ENCODE measurements around the gene PPIA. TPM values are rescaled to one million over a fixed set of nuclear protein-coding genes. Genes with fewer than 3 reads are reported as not detected.

PPIA gene
- total RNA-seq, 1 donor = 1,612 TPM

DNA sequence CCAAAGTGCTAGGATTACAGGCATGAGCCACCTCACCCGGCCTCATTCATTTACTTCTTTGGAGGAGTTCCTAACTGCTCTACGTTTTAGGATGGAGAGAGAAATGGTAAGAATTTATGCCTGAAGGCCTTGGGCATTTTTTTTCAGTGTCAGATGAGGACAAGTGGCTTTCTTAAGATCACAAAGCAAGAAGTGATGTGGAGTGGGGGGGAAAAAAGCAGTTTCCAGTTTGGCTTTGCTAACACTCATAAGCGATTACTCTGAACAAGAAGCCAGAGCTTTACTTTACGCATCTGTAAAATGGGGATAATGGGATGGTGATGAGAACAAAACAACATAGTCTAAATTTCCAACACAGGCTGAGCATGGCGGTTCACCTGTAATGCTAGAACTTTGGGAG lies 2.6 kb upstream of the PPIA start:
- peaks cover 22% of the 10 kb centered on the region for H3K4me1 ChIP-seq (ENCODE audit: insufficient read depth, low read length)
- DNase-seq (ENCODE audit: insufficient read length, low spot score, missing footprints) = peak; percentile 53
- no peak overlapping the region for H3K27ac ChIP-seq (ENCODE audit: low read depth, low read length)

DNA sequence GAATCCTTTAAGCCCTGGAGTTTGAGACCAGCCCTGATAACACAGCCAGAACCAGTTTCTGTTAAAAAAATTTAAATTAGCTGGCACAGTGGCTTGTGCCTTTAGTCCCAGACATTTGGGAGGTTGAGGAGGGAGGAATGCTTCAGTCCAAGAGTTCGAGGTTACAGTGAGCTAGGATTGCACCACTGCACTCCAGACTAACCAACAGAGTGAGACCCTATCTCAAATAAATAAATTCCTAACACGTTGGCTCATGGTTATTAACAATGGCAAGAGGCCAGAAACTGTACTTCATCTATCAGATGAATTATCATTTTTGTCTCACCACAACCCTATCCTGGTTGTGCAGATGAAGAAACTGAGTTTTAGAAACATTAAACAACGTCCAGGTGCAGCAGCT lies 2.1 kb upstream of the PPIA start:
- no peak overlapping the region for H2AFZ ChIP-seq (ENCODE audit: low read length)
- H3K9me3 ChIP-seq (ENCODE audit: low read depth, low read length) = no peaks in the 10 kb centered on the region
- no peak for DNase-seq (ENCODE audit: insufficient read length, low spot score, missing footprints)
- TF ChIP-seq, protein P1, sequence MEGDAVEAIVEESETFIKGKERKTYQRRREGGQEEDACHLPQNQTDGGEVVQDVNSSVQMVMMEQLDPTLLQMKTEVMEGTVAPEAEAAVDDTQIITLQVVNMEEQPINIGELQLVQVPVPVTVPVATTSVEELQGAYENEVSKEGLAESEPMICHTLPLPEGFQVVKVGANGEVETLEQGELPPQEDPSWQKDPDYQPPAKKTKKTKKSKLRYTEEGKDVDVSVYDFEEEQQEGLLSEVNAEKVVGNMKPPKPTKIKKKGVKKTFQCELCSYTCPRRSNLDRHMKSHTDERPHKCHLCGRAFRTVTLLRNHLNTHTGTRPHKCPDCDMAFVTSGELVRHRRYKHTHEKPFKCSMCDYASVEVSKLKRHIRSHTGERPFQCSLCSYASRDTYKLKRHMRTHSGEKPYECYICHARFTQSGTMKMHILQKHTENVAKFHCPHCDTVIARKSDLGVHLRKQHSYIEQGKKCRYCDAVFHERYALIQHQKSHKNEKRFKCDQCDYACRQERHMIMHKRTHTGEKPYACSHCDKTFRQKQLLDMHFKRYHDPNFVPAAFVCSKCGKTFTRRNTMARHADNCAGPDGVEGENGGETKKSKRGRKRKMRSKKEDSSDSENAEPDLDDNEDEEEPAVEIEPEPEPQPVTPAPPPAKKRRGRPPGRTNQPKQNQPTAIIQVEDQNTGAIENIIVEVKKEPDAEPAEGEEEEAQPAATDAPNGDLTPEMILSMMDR (IDR thresholded peaks at IDR 0.05; ENCODE audit: extremely low read depth, low read depth, low read length) = no peak
- H3K79me2 ChIP-seq (ENCODE audit: insufficient read depth, low read length) = peaks cover 32% of the 10 kb centered on the region
- no peak overlapping the region for H3K4me2 ChIP-seq (ENCODE audit: insufficient read depth, low read length)
- peaks cover 9% of the 10 kb centered on the region for H3K36me3 ChIP-seq (ENCODE audit: insufficient read depth, low read length)
- no peak overlapping the region for H3K27ac ChIP-seq (ENCODE audit: low read depth, low read length)
- H3K4me3 ChIP-seq (ENCODE audit: insufficient read depth, low read length) = no peak overlapping the region
- H3K4me1 ChIP-seq (ENCODE audit: insufficient read depth, low read length) = peaks cover 24% of the 10 kb centered on the region
- peaks cover 26% of the 10 kb centered on the region for H4K20me1 ChIP-seq (ENCODE audit: insufficient read depth, low read length)
- no peaks in the 10 kb centered on the region for H3K27me3 ChIP-seq (ENCODE audit: insufficient read depth, low read length)

More for the DNA sequence above, 2.6 kb upstream of the PPIA start:
- TF ChIP-seq, protein P1 (IDR thresholded peaks at IDR 0.05; ENCODE audit: extremely low read depth, low read depth, low read length) = no peak
- no peak overlapping the region for H3K4me3 ChIP-seq (ENCODE audit: insufficient read depth, low read length)
- no peaks in the 10 kb centered on the region for H3K27me3 ChIP-seq (ENCODE audit: insufficient read depth, low read length)
- H3K4me2 ChIP-seq (ENCODE audit: insufficient read depth, low read length) = no peak overlapping the region
- peaks cover 29% of the 10 kb centered on the region for H3K79me2 ChIP-seq (ENCODE audit: insufficient read depth, low read length)
- no peak overlapping the region for H2AFZ ChIP-seq (ENCODE audit: low read length)
- H3K36me3 ChIP-seq (ENCODE audit: insufficient read depth, low read length) = peaks cover 5% of the 10 kb centered on the region
- peaks cover 22% of the 10 kb centered on the region for H4K20me1 ChIP-seq (ENCODE audit: insufficient read depth, low read length)
- H3K9me3 ChIP-seq (ENCODE audit: low read depth, low read length) = no peaks in the 10 kb centered on the region

DNA sequence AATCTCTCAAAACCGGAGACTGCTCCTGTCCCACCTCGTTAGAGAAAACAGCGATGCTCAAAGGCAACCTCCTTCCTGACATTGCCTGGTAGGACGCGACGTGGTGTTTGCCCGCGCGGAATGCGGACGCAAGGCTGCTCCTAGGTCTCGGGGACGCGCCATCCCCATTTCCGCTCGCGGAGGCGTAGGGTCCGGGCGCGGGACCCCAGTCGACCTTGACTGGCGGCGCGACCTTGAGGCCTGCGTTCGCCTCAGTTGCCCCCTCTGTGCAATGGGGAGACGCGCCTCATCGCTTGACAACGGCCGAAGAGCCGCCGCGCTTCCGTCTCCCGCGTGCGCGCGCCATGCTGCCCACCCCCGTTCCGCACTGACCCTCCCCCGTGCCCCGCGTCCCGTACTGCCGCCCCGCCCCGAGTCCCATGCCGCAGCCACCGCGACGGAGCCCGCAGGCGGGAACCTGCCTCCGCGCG lies 412 bp upstream of the PPIA start:
- Histone ChIP-seq H2AFZ (ENCODE audit: low read length) (peak overlapping the region; percentile 93), H3K27me3 (ENCODE audit: insufficient read depth, low read length) (no peaks in the 10 kb centered on the region), H3K27ac (ENCODE audit: low read depth, low read length) (peak overlapping the region; percentile 52), H4K20me1 (ENCODE audit: insufficient read depth, low read length) (peaks cover 37% of the 10 kb centered on the region), H3K9me3 (ENCODE audit: low read depth, low read length) (no peaks in the 10 kb centered on the region), H3K4me2 (ENCODE audit: insufficient read depth, low read length) (peak overlapping the region; percentile 95), H3K4me1 (ENCODE audit: insufficient read depth, low read length) (peaks cover 24% of the 10 kb centered on the region), H3K36me3 (ENCODE audit: insufficient read depth, low read length) (peaks cover 25% of the 10 kb centered on the region), H3K4me3 (ENCODE audit: insufficient read depth, low read length) (peak overlapping the region; percentile 99), H3K79me2 (ENCODE audit: insufficient read depth, low read length) (peaks cover 44% of the 10 kb centered on the region)
- peak; percentile 88 for DNase-seq (ENCODE audit: insufficient read length, low spot score, missing footprints)
- TF ChIP-seq, protein P1 (IDR thresholded peaks at IDR 0.05; ENCODE audit: extremely low read depth, low read depth, low read length) = no peak

DNA sequence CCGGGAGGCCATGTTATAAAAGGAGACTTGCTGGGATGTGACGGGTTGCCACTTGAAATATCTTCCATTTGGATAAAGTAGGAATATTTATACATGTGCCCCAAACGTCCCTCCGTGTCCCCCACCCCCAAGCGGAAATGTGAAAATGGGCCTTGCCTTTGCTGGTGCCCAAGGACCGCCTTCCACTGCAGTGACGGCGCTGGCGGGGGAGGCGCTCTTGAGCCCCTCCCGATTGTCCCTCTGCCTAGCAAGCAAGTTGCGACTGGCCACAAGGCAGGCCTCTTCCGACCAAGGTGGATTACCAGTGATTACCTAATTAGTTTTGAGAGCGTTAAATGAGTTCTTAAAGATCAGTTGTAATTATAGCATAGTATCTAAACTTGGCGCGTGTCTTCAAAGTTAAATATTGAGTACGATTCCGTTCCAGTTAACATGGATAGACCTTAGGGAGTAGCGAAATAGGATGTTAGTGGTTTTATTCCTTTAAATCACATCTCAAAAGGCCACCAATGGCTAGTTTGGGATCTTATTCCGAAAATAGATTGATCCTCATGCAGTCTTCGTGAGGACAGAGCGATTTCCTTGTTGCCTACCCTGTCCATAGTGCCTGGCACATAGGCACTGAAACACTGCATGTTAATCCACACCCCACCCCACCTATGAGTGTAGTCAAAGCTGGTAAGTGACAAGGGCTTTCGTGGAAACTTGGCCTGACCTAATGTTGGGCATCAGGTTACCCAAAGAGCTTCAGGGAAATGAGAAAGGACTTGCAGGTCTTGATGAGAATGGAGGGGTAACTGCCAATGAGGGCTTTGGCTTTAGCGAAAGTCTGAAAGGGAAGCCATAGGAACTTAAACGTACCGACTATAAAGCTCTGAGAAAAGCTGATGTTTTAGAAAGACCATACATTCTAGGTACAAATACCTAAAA lies 1.1 kb downstream of the PPIA start:
- peaks cover 39% of the 10 kb centered on the region for H3K36me3 ChIP-seq (ENCODE audit: insufficient read depth, low read length)
- H3K27me3 ChIP-seq (ENCODE audit: insufficient read depth, low read length) = no peaks in the 10 kb centered on the region
- peak overlapping the region; percentile 98 for H3K27ac ChIP-seq (ENCODE audit: low read depth, low read length)
- TF ChIP-seq, protein P1 (IDR thresholded peaks at IDR 0.05; ENCODE audit: extremely low read depth, low read depth, low read length) = peak; percentile 40
- peaks cover 43% of the 10 kb centered on the region for H4K20me1 ChIP-seq (ENCODE audit: insufficient read depth, low read length)
- H3K9me3 ChIP-seq (ENCODE audit: low read depth, low read length) = no peaks in the 10 kb centered on the region
- H3K4me1 ChIP-seq (ENCODE audit: insufficient read depth, low read length) = peaks cover 20% of the 10 kb centered on the region
- DNase-seq (ENCODE audit: insufficient read length, low spot score, missing footprints) = peak; percentile 86
- peak overlapping the region; percentile 92 for H3K4me2 ChIP-seq (ENCODE audit: insufficient read depth, low read length)
- H3K4me3 ChIP-seq (ENCODE audit: insufficient read depth, low read length) = peak overlapping the region; percentile 99
- peak overlapping the region; percentile 78 for H2AFZ ChIP-seq (ENCODE audit: low read length)
- peaks cover 44% of the 10 kb centered on the region for H3K79me2 ChIP-seq (ENCODE audit: insufficient read depth, low read length)

Measured in osteoblast (primary cell).